Femur (tissue), 1 donor: ENCODE data around the gene ENPP3.

Experiments used
- DNase-seq: peaks from one replicate; pipeline ENCODE4 v3.0.0-alpha.2; 2017

Gene ENPP3

GRCh38 chr6:131642987-131643611 lies 6.0 kb downstream of the ENPP3 start:
- DNase-seq, result no peak

- DNase-seq, result no peak
Observed at GRCh38 chr6:131643855-131644460, 6.9 kb downstream of the ENPP3 start.

DNA sequence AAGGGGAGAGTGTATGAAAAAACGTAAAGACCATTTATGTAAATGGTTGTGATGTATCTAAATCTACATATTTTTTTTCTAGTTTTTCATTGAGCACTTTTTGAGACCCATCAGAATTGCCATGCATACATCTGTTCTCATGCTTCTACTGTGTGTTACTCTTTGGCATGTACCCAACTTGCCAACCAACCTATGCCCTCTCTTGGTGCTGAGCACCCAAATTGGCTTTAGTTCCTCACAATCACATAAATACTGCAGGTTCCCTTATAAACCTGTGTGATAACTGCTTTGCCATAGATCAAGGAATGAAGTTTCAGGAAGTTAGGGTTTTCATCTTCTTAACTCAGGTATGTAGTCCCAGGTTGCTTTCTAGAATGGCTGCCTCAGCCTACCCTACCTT lies 7.8 kb downstream of the ENPP3 start:
- DNase-seq, result no peak

- no peak for DNase-seq
Observed at GRCh38 chr6:131645846-131646245, 8.7 kb downstream of the ENPP3 start.

DNA sequence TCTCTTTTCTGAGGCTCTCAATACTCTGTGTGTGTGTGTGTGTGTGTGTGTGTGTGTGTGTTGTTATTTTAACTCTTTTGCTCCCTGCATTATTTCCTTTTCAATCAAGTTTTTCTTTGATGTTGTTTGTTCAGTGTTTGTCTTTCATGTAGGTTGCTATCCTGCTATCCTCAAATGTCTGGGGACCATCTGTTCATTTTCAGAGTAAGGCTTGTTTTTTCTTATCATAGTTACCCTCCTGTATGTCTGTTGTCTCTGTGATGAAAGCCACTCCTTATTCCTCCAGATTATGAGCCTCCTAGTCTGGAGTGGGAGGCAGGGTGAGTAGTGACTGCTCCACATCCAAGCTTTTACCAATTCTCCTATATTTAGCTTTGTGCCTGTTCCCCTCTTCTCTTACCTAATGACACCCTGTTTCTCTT lies 9.2 kb downstream of the ENPP3 start:
- no peak for DNase-seq

DNA sequence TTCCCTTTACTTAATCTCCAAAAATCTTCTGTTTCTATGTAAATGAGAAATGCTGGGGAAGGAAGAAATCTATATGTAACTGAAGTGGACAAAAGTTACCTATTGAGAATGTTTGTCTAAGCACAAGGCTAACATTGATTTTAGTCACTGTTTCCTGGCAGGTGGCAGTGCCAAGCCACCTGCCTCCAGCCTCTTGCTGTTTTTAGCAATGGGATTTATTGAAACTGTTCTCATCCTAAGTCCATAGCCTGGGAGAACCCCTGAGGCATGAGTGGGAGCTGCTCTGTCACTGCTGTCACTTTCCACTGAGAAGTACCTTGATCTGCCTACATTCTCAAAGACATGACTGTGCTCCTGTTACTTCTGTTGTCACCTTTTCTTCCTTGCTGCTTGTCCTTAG lies 14.7 kb downstream of the ENPP3 start:
- no peak for DNase-seq

- DNase-seq, result no peak
Observed at GRCh38 chr6:131652472-131652871, 15.4 kb downstream of the ENPP3 start.

- no peak for DNase-seq
Observed at GRCh38 chr6:131654326-131654725, 17.2 kb downstream of the ENPP3 start.

DNA sequence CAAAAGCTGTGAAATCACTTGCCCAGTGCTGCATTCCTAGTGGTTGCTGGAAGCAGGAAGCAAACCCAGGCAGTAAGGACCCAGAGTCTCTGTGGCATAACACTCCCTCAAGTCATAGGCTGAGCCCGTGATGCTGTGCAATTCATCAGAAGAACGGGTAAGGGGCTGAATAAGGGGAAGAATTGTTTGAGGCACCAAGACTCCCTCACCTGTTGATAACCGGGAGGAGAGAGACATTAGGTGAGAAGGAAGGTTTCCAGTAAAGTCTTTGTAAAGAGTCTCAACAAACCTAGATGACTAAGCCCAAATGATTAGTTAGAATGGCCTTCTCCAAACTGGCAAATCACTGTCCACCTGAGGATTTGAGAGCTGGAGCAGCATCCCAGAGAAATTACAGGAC lies 18.3 kb downstream of the ENPP3 start:
- no peak for DNase-seq

- DNase-seq, result no peak
Observed at GRCh38 chr6:131655951-131656350, 18.8 kb downstream of the ENPP3 start.

GRCh38 chr6:131656667-131657066 lies 19.6 kb downstream of the ENPP3 start:
- no peak for DNase-seq

- DNase-seq, result no peak
Observed at GRCh38 chr6:131657222-131657621, 20.1 kb downstream of the ENPP3 start.

DNA sequence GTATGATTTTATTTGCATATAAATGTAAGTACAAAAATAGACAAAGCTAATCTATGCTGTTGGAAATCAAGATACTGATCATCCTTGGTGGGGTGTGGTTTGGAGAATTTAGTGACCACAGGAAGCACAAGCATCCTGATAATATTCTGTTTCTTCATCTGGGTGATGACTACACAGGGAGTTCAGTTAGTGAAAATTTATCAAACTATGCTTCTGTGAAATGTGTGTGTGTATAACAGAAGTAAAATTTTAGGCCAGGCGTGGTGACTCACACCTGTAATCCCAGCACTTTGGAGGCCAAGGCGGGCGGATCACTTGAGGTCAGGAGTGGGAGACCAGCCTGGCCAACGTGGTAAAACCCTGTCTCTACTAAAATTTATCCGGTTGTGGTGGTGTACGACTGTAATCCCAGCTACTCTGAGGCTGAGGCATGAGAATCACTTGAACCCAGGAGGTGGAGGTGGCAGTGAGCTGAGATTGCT lies 20.6 kb downstream of the ENPP3 start:
- no peak for DNase-seq

GRCh38 chr6:131658287-131658686 lies 21.2 kb downstream of the ENPP3 start:
- DNase-seq, result no peak

- DNase-seq, result no peak
Observed at GRCh38 chr6:131660195-131660594, 23.1 kb downstream of the ENPP3 start.

- DNase-seq, result no peak
Observed at GRCh38 chr6:131663578-131664165, 26.6 kb downstream of the ENPP3 start.

DNA sequence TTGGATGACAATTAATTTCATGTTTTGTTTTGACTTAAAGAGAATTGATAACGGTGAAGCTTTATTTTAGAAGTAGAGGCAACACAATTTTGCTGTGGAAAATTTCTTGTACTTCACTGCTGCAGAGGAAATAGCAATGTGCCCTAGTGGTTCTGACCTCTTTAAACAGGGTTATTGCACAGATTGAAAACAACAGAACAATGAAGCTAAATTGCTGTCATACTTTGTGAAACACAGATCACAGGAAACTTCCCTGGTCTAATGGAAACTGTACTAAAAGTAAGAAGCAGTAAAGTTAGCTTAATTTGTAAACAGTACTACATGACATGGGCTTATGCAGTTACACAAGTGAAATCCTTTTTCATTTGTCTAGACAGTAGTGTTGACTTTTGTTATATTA lies 32.8 kb downstream of the ENPP3 start:
- DNase-seq, result no peak

DNA sequence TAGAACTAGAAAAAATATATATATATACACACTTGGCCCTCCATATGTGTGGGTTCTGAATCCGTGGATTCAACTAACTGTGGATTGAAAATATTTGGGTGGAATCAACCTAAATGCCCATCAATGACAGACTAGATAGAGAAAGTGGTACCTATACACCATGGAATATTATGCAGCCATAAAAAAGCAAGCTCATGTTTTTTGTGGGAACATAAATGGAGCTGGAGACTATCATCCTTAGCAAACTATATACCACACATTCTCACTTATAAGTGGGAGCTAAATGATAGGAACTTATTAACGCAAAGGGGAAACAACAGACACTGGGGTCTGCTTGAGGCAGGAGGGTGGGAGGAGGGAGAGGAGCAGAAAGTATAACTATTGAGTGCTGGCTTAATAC lies 36.1 kb downstream of the ENPP3 start:
- no peak for DNase-seq

GRCh38 chr6:131678442-131678841 lies 41.3 kb downstream of the ENPP3 start:
- DNase-seq, result no peak

DNA sequence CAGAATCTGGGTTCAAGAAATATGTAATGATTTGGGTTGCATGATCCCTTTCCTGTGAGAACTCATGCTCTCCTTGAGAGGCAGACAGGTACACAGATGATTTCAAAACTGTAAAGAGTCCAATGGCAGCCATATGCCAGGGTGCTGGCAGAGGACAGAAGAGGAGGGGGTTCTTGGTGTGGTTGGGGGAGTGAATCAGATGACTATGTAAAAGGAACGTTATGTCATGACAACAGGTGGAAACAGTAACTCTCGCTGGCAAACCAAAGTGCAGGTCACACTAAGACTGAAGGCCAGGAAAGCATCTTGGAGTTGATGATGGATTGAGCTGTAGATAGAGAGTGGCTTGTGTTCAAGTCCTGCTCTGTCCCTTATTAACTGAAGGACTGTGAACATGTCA lies 43.8 kb downstream of the ENPP3 start:
- no peak for DNase-seq

DNA sequence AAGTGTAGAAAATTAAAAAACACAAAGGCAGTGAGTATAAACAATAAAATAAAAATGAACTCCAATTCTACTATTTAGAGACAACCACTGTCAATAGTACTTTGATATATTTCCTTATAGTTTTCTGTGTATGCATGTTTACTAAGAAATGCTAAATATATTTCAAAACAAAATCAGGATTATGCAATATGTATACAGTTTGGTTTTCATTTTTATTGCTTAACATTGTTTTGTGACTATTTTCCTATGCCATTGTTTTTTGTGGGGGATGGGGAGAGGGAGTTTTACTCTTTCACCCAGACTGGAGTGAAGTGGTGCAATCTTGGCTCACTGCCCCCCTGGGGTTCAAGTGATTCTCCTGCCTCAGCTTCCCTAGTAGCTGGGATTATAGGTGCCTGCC lies 44.5 kb downstream of the ENPP3 start:
- DNase-seq, result no peak

DNA sequence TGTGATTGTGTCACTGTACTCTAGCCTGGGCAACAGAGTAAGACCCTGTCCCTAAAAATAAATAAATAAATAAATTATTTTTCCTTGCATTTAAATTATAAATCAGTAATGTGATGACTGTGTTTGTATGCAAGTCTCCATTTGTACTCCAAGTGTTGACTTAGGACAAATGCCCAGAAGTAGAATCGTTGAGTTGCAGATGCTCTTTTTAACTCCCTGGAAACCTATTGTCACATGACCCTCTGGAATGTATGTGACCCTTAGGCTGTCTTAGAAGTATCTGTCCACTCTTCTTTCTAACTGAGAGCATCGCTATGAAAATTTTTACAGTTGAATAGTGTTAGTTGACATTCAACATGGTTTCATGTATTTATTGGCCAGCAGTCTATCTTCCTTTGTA lies 45.3 kb downstream of the ENPP3 start:
- DNase-seq, result no peak

DNA sequence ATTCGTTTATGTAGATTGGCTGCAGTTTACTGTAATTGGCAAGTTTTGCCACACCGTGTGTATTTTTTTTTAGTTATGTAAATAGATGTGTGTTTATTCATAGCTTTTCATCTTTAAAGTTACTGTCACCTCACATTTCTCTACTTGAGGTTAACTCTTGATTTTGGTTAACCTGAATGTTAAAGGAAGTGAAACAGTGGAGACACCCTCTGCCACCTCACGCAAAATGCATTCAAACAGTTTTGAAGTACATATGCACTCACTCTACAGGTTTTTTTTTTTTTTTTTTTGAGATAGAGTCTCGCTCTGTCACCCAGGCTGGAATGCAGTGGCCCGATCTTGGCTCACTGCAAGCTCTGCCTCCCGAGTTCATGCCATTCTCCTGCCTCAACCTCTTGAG lies 46.4 kb downstream of the ENPP3 start:
- no peak for DNase-seq

DNA sequence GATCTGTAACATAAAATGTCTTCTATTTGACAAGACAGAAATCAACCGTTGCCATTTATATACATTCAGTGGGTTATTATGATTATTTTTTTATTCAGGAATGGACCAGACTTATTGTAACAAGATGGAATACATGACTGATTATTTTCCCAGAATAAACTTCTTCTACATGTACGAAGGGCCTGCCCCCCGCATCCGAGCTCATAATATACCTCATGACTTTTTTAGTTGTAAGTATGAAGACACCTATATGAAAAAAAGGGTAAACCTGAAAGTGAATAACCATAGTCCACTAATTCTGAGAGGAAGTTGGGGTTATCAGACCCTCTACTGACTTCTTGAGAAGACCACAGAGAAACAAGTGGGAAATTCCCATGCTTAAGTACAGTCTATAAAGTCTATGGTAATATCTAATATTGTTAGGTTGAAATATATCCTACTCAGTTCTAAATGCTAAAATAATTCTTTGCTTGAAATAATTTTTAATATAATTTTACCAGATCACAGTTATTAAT lies 48.2 kb downstream of the ENPP3 start:
- no peak for DNase-seq
